Endothelial cell (in vitro differentiated cells): ENCODE results near the gene ADAMTS16. TPM values are rescaled to one million over a fixed set of nuclear protein-coding genes. Genes with fewer than 3 reads are reported as not detected.

Experiments used
- DNase-seq: peaks from one replicate; pipeline ENCODE4 v3.0.0; 2021; ENCODE audit warnings: low spot score
- H3K27ac Mint-ChIP-seq: one replicate; pipeline ENCODE4 v1.8.0; 2021; ENCODE audit warnings: mixed read lengths, inconsistent platforms; ENCODE audit not compliant: unreplicated experiment
- H3K27me3 Mint-ChIP-seq: one replicate; pipeline ENCODE4 v1.8.0; 2021; ENCODE audit warnings: mild to moderate bottlenecking, moderate library complexity, mixed read lengths, inconsistent platforms; ENCODE audit not compliant: unreplicated experiment
- H3K36me3 Mint-ChIP-seq: one replicate; pipeline ENCODE4 v1.8.0; 2021; ENCODE audit warnings: mild to moderate bottlenecking, low read depth, mixed read lengths, inconsistent platforms; ENCODE audit not compliant: unreplicated experiment
- H3K4me1 Mint-ChIP-seq: one replicate; pipeline ENCODE4 v1.8.0; 2021; ENCODE audit warnings: mild to moderate bottlenecking, mixed read lengths, inconsistent platforms; ENCODE audit not compliant: unreplicated experiment
- H3K4me3 Mint-ChIP-seq: one replicate; pipeline ENCODE4 v1.8.0; 2021; ENCODE audit warnings: mild to moderate bottlenecking, mixed read lengths, inconsistent platforms; ENCODE audit not compliant: unreplicated experiment
- H3K9me3 Mint-ChIP-seq: one replicate; pipeline ENCODE4 v1.8.0; 2021; ENCODE audit warnings: mixed read lengths, inconsistent platforms; ENCODE audit not compliant: unreplicated experiment
- total RNA-seq: library from RNA; stranded (reverse); fragmentation: NEBNext Ultra II Directional; extraction: Animal tissue kit (Norgen Biotek cat#: 25700); gene quantifications from one replicate; pipeline ENCODE4 v1.2.1, GENCODE V29; 2021; ENCODE audit not compliant: unreplicated experiment
- TF ChIP-seq, protein P1 (sequence below): fragments of 200-600 bp; sonication (generic); IDR thresholded peaks from one replicate; pipeline ENCODE4 v1.5.0; 2021; ENCODE audit warnings: antibody characterized with exemption; ENCODE audit not compliant: unreplicated experiment

Gene ADAMTS16
- total RNA-seq, 1 donor from 2014 or later: 27.8 TPM

- no peak overlapping the region for H3K4me3 Mint-ChIP-seq
- DNase-seq: no peak
- TF ChIP-seq, protein P1, sequence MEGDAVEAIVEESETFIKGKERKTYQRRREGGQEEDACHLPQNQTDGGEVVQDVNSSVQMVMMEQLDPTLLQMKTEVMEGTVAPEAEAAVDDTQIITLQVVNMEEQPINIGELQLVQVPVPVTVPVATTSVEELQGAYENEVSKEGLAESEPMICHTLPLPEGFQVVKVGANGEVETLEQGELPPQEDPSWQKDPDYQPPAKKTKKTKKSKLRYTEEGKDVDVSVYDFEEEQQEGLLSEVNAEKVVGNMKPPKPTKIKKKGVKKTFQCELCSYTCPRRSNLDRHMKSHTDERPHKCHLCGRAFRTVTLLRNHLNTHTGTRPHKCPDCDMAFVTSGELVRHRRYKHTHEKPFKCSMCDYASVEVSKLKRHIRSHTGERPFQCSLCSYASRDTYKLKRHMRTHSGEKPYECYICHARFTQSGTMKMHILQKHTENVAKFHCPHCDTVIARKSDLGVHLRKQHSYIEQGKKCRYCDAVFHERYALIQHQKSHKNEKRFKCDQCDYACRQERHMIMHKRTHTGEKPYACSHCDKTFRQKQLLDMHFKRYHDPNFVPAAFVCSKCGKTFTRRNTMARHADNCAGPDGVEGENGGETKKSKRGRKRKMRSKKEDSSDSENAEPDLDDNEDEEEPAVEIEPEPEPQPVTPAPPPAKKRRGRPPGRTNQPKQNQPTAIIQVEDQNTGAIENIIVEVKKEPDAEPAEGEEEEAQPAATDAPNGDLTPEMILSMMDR: no peak
- peaks cover 3% of the 10 kb centered on the region for H3K36me3 Mint-ChIP-seq
- H3K27me3 Mint-ChIP-seq: peaks cover 16% of the 10 kb centered on the region
- H3K27ac Mint-ChIP-seq: no peak overlapping the region
- H3K9me3 Mint-ChIP-seq: no peaks in the 10 kb centered on the region
- peaks cover 5% of the 10 kb centered on the region for H3K4me1 Mint-ChIP-seq
Measured at GRCh38 chr5:5314626-5315025, 174.5 kb downstream of the ADAMTS16 start.

- Mint-ChIP-seq H3K4me3 (no peak overlapping the region), H3K27ac (no peak overlapping the region), H3K36me3 (peaks cover 3% of the 10 kb centered on the region), H3K27me3 (peaks cover 11% of the 10 kb centered on the region), H3K4me1 (peaks cover 5% of the 10 kb centered on the region), H3K9me3 (no peaks in the 10 kb centered on the region)
- no peak for DNase-seq
- TF ChIP-seq, protein P1: no peak
Measured at GRCh38 chr5:5315068-5315980, 175.2 kb downstream of the ADAMTS16 start.

DNA sequence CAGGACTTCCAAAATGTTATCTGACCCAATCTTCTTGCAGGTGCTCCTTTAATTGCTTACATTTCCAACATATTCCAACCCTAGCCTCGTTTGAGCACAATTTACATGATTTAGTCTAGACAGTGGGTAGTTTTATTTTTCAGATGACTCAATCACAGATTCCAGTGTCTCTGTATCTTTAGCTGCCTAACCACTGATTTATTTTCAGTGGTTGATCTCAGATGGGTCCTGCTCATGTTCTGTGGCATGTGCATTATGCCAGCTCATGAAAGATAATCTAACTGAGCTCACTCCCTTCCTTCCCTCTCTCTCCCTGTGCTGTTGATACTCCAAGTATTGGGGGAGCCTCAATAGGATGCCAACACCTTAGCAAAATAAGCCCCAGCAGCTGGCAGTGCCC lies 176.2 kb downstream of the ADAMTS16 start:
- Mint-ChIP-seq H3K27ac (no peak overlapping the region), H3K9me3 (no peaks in the 10 kb centered on the region), H3K4me1 (peaks cover 5% of the 10 kb centered on the region), H3K36me3 (no peaks in the 10 kb centered on the region), H3K4me3 (no peak overlapping the region), H3K27me3 (peaks cover 5% of the 10 kb centered on the region)
- TF ChIP-seq, protein P1: no peak
- DNase-seq: no peak

DNA sequence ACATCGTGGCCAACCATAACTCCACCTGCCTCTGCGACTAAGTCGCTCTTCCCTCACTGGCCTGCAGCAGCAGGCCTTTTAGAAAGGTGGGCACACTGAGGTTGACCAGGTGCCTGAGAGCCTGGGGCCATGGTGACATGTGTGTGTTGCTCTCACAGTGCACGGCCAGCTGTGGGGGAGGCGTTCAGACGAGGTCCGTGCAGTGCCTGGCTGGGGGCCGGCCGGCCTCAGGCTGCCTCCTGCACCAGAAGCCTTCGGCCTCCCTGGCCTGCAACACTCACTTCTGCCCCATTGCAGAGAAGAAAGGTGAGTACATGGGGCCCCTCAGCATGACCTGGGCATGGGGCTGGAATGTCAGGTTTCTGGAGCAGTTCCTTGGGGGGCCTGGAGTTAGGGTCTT lies 177.8 kb downstream of the ADAMTS16 start:
- H3K4me3 Mint-ChIP-seq: no peak overlapping the region
- no peak for DNase-seq
- TF ChIP-seq, protein P1: no peak
- no peaks in the 10 kb centered on the region for H3K36me3 Mint-ChIP-seq
- H3K9me3 Mint-ChIP-seq: no peaks in the 10 kb centered on the region
- H3K27me3 Mint-ChIP-seq: peaks cover 4% of the 10 kb centered on the region
- peaks cover 2% of the 10 kb centered on the region for H3K4me1 Mint-ChIP-seq
- H3K27ac Mint-ChIP-seq: no peak overlapping the region
